Dermis blood vessel endothelial cell (primary cell): Measurements from ENCODE around the gene KRT80. TPM values are rescaled to one million over a fixed set of nuclear protein-coding genes. Genes with fewer than 3 reads are reported as not detected.
A peak's percentile ranks its signal among the peaks of the same experiment; 100 is the strongest.

Experiments used
- DNase-seq: peaks from one replicate; pipeline ENCODE4 v3.0.0; 2010
- total RNA-seq: library from RNA; depleted of rRNA; stranded (reverse); fragments of >200 nt; gene quantifications from 2 replicates; pipeline ENCODE4 v1.2.3, GENCODE V29; 2014

Gene KRT80
- total RNA-seq, 1 donor from 2014 or later, result 0.17 TPM

DNA sequence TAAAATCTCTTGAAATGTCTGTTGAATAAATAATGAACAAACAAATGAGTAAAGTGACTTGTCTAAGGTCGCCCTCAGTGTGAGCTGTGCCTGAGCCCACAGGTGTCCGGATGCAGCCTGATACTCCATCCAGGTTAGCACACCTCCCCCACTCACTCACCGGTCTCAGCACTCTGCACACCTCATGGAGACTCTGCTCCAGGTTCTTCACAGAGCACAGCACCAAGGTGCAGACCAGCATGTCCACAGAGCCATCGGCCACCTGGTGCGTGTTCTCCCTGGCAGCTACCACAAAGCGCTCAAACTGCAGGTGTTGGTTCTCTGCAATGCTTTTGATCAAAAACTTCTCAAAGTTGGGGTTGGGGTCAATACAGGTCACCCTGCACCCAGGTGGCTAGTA, 37.1 kb upstream of the KRT80 start:
- no peak for DNase-seq

DNA sequence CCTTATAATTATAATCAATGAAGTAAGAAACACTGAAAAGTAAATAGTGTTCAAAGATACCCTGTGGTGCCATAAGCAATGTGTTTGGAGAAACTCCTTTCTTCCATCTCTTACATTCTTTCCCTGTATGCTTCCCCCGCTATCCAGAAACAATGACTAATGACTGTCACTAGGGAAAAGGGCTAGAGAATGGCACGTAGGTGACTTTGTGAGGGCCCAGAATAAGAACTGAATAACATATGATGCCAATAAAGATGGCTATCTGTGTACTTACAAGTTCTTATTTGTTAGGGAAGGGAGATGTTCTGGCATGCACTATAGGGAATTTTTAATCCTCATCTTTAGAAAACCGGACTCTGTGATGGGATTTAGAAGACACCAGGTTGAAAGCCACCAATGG, 36.6 kb upstream of the KRT80 start:
- DNase-seq, result no peak

DNA sequence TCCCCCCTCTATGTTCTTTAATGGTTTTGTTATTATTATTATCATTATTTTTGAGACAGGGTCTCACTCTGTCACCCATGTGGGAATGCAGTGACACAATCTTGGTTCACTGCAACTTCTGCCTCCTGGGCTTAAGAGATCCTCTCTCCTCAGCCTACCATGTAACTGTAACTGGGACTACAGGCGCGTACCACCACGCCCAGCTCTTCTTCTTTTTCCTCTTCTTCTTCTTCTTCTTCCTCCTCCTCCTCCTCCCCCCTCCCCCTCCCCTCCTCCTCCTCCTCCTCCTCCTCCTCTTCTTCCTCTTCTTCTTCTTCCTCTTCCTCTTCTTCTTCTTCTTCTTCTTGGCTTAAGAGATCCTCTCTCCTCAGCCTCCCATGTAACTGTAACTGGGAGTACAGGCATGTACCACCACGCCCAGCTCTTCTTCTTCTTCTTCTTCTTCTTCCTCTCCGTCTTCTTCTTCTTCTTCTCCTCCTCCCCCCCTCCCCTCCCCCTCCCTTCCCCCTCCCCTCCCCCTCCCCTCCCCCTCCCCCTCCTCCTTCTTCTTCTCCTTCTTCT, 35.9 kb upstream of the KRT80 start:
- DNase-seq, result no peak

DNA sequence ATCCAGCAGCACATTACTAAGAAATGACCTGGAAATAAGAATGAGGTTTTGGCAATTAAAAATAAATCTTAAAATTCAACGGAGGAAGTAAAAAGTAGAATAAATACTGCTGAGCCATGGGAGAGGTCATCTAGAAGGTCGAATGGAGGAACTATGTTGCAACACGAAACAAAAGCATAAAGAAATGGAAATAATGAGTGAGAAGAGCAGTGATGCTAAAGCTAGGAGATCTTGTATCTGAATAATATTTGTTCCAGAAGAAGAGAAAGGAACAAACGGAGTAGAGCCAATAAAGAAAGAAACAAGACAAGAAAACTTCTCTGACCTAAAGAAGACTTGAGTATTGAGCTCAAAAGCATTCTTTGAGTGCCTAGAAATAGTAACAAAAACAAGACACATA, 34.6 kb upstream of the KRT80 start:
- no peak for DNase-seq

DNA sequence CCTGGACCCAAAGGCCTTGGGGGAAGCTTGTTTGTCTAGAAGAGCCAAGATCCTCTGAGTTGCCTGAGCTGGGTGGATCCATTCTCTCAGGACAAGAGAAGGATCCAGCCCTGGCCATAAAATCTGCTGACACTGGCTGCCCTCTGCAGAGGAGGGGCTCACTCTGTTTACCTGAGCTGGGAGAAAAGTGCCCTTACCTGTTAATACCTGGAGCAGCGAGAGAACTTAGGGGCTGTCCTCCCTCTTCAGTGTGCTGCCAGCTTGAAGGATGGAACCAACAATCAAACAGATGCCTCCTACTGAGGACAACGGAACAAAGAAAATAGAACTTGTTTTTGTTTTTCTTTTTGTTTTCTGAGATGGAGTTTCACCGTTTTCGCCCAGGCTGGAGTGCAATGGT, 33.9 kb upstream of the KRT80 start:
- no peak for DNase-seq

DNA sequence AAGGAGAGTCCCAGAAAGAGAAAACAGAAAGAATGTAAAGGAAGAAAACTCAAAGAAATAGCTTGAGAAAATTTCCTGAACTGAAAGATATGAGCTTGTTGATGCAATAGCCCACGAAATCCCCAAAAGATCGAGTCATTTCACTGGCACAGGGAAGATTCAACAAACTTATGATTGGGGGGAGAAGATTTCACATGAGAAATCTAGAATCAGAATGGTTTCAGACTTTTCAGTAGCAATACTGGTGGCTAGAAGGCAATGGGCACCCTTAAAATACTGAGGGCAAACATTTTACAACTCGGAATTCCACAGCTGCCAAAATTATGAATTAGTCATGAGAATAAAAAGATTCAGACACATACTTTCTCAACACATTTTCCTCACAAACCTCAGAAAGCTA, 32.3 kb upstream of the KRT80 start:
- DNase-seq, result no peak

DNA sequence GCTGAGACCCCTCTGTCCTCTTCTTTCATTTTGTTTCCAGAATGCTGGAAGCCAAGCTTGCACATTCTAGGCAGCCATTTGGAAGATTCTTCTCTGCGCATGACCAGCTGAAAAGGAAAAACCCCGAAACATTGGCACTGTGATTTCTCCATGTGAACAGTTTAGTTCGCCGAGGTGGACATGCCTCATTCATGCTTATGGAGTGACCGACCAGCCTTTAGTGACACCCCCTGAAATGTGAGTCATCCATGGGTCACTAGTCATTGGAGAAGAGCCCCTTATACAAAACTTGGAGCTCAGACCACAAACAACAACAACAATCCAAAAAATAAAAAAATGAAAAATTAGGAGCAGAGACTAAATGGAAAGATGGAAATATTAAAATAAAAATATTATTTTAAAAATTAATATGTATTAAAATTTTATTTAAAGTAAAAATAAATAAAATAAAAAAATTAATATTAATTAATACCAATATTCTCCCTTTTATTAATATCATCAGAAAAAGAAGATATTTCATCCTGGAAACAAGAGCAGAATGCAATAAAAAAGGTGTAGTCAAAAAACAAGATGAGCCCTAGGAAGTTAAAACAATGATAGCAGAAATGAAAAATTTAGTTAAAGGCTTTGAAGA, 31.7 kb upstream of the KRT80 start:
- DNase-seq, result no peak

DNA sequence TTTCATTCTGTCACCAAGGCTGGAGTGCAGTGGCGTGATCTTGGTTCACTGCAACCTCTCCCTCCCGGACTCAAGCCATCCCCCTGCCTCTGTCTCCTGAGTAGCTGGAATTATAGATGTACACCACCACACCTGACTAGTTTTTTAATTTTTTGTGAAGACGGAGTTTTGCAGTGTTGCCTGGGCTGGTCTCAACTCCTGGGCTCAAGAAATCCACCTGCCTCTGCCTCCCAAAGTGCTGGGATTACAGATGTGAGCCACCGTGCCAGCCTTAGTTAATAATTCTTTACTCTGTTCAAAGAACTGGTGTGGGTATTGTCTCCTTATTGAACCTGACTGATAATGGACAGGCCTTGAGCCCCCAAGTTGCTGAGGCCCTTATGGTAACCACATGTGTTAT, 30.9 kb upstream of the KRT80 start:
- no peak for DNase-seq

DNA sequence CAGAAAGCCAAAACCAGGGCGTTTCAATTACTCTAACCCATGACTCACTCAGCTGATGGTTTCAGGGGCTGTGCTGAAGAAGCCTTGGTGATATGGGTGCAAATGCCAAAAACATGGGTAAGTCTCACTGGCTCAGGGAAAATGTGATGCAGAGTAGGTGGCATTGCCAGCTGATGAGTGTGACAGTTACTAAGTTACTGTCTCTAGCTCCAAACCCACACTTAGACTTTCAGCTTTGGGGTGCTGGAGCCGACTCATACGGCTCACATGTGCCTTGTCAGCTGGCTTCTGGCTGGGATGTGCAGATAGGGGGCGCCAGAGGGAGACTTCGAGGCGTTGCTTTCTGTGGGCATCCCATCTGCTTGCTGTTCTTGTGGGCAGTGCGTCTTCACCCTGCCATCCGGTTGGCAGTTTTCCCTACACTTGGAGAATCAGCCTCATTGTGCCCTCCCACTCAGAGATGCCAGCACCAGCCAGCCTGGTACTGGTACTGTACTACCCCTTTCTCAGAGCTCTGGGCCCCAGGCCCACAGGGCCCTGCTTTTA, 30.2 kb upstream of the KRT80 start:
- DNase-seq, result peak; percentile 59

DNA sequence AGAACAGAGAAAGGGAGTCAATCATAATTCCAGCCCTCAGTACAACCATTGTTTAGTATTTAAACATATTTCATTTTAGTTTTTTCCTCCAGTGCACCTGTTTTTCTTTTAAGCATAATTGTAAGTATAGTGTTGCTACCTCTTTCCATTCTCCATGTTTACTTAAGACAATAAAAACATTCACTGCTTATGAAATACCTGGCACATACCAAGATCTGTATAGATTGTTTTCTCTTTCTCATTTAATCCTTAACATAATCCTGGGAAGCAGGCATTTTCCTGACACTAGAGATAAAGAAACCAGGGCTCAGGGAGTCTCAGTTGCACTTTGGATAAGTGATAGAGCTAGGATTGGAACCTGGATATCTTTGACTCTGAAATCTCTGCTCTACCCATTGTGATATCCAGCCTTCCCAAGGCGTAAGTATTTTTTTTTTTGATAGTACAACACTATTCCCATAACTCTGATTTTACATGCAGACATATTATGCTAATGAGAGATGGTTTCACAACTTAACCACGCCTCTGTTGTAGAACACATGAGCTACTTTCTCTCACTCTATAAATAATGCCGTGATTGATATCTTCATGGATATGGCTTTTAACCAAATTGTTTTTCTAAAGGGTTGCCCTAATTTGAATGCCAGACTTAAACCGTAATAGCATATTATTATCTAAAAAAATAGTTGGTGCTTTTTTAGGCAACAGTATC, 29.4 kb upstream of the KRT80 start:
- DNase-seq, result no peak

DNA sequence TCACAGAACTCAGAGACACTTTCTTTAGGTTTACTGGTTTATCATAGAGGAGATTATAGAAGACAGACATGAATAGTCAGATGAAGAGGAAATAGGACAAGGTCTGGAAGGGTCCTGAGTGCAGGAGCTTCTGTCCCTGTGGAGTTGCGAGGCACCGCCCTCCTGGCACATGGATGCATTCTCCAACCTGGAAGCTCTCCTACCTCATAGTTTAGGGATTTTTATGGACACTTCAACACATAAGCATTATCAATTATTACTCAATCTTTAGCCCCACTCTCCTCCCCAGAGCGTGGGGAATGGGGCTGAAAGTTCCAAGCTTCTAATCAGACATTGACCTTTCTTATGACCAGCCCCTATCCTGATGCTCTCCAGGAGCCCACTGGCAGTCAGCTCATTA, 28.7 kb upstream of the KRT80 start:
- DNase-seq, result no peak

DNA sequence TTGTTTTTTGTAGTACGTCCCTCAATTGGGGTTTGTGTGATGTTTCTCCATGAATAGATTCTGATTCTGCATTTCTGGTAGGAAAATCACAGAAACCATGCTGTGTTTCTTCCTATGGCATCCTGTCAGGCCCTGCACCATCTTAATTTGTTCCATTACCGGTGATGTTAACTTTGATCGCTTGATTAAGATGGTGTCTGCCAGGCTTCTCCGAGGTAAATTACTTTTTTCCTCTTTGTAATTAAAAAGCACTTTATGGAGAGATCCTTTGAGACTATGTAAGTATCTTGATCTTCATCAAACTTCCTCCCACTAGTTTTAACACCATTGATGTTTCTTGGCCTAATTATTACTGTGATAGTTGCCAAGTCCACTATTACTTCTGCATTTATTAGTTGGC, 26.2 kb upstream of the KRT80 start:
- no peak for DNase-seq

DNA sequence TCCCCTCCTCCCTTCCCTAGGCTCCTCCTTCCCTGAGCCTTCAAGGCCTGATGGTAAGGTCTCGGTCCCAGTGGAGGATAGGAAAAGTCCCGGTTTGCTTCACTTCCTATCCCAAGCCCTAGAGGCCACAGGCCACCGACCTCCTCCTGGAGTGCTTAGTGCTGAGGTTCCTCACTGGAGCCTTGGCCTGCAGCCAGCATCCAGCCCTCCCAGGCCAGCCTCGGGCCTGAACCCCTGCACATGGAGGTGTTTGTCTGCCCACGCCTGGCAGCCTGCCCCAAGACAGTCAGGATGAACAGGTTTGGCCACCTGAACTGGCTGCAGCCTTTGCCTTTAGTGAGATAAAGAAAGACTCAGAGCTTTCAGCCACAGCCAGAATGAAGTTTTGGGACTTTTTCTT, 25.4 kb upstream of the KRT80 start:
- peak; percentile 49 for DNase-seq

DNA sequence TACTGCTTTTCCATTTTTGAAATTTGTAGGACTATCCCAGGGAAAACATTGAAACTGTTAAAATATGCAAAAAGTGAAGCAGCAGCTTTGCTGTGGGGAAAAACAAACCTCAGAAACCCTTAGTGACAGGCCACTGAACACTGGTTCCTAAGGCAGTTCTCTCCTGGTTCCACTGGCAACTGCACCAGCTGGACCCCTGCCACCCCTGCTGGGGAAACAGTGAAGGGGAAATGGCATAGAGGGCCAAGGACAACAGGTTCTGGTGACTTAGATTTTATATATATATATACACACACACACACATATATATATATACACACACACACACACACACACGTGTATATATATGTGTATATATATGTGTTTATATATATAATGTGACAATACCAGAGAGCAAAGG, 25.0 kb upstream of the KRT80 start:
- no peak for DNase-seq

DNA sequence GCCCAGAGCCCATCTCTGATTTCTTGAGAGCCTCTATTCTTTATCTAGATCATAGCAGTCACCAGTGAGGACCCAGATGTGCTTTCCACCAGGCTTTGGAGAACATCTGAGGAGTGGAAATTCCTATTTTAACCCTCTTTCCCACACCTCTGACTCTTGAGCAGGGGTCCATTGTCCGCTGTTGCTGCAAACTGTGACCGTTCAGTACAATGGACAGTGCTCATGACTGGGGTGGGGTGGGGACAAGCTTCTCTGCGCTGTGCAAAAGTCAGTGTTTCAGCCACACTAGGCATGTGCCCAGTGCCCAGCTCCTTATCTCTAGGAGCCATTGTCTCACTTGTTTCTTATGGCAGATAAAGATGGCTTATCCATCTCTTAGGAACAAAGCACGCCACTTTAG, 24.3 kb upstream of the KRT80 start:
- DNase-seq, result peak; percentile 56

DNA sequence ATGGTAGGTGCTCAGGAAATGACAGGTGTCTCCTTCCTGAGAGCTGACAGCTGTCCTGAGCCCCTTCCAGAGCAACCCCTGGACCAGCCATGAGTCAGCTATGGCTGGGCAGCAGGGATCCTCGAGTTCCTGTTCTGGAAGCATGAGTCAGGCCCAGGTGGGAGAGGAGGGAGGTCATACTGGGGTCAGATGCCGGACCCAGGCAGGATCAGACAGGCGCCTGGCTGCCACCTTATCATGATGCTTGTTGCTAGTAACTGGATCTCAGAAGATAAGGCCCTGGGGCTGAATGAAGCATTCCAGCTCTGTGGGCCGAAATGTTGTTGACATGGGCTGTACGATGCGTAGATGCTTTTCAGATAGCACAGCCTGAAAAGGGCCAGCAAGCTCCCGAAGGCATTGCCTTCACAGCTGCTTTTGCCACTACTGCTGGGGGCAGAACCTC, 23.8 kb upstream of the KRT80 start:
- DNase-seq, result peak; percentile 94

DNA sequence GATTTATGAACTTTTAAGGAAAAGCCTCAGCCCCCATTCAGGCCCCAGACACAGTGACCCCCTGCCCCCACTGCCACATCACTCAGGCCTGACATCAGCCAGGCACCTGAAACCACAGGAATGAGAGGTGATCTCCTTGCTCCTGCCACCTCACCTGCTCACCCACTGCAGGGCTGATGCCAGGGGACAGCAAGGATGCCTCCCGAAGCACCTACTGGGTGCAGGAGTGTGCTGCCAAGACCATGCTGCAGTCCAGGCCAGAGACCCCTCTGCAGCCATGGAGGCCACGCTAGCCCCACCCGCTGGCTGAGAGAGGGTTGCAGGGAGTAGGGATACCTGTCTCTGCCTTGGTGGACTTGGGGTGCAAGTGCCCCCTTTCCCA, 22.6 kb upstream of the KRT80 start:
- no peak for DNase-seq

DNA sequence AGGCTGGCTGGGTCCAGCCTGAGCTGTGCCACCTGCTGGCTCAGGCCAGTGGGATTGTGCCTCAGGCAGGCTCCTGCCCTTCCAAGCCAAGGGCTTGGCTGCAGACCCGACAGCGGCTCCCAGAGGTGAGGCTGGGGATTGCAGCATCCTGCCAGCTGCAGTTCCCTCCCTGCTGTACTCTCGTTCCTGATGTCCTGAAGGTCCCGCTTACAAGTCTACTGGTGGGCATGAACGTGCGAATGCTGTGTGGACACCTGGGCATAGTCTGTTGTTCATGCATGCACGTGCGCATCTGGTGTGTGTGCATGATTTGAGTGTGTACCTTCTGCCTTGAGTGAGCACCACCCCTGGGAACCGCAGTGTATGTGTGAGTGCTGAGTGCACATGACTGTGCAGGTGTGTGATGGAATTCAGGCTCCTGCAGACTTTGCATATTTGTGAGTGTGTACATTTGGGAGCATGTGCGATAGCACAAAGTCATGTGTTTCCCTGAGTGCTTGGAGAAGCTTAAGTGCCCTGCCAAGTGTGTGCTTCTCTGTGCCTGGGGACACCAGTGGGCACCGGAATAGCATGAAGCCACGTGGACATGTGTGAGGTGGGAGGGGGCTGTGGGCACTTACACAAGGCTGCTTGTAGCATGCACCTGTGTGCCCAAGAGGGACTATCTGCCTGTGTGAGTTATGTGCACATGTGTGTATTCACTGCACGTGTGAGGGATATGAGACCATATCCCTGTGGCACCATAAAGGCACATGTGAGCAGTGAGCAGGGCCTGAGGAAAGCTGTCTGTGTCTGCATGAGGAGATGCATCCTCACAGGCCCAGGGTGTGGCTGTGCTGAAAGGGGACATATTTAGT, 22.0 kb upstream of the KRT80 start:
- peak; percentile 93 for DNase-seq

DNA sequence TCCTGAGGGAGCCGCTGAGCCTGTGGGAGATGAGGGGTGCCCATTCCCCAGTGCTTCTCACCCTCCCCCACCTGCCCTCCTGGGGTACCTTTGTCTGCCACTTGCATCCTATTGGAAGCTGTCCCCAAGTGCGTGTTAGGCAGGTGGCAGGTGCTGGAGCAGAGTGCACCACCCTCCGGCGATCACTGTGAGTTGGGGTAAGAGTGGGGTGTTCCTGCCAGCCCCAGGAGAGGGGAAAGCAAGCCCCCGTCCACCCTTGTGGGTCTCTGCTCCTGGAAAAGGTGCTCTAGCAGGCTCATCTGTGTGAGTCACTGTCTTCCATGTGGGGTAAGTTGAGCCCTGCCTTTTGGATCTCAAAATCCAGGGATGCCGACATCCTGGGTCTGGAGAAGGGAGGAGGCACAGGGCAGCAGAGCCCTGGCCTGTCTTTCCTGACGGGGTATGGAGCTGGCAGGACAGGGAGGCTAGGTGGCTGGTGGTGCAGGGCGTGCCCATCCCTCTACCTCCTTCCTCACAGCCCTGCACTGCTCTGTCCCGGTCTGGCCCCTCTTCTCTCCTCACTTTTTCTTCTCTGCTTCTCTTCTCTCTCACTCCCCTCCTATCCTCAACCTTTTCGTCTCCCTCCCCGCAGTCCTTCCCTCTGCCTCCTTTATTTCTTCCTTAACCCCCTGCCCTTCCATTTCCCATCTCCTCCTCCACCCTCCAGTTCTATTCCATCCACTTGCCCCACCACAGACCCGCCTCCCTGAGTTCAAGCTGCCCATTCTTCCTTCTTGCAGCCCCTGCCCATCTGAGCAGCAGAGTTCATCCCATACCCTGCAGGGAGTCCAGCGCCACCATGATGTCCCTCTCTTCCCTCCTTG, 21.1 kb upstream of the KRT80 start:
- DNase-seq, result no peak

DNA sequence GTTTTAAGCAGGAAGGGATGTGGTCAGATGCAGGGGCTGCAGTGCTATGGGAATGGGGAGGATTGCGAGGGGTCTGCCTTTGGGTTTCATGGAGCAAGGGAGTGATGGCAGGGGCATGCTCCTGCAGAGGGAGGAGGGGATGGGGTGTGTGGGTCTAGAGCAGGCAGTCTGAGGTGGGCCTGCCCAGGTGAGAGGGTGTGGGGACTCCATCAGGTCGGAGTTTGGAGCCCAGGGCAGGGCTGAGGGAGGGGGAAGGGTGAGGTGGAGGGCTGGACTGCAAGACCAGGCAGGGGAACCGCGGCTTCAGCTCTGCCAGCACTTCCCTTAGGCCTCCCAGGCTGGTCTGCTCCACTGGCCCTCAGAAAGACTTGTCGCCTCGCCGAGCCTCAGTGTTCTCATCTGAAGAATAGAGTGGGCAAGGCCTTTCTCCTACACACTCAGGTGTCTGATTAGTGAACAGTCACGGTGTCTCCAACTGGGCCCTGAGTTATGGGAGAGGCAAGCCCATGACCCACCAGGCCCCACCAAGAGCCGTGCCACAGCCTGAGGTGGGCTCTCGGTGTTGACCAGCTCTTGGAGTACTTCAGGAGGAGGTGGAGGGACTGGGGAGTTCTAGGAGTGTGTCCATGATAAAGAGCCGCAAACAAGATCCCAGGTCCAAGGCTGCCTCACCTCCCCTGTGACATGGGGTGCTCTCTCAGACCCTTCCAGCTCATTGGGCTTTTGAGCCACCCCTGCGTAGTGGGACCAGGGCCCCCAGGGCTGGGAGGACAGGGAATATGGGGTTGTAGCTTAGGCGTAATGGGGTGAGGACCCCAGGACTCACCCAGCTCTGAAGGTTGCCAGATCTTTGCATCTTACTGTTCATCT, 20.1 kb upstream of the KRT80 start:
- no peak for DNase-seq
